Measurements from ENCODE around the gene PAX8.
A peak's percentile ranks its signal among the peaks of the same experiment; 100 is the strongest.
"Not testable (repeated sequence)": the region's sequence is repeated elsewhere in the genome, so short reads cannot be mapped to it uniquely, and the experiment has no call there.

The PAX8 gene

DNA sequence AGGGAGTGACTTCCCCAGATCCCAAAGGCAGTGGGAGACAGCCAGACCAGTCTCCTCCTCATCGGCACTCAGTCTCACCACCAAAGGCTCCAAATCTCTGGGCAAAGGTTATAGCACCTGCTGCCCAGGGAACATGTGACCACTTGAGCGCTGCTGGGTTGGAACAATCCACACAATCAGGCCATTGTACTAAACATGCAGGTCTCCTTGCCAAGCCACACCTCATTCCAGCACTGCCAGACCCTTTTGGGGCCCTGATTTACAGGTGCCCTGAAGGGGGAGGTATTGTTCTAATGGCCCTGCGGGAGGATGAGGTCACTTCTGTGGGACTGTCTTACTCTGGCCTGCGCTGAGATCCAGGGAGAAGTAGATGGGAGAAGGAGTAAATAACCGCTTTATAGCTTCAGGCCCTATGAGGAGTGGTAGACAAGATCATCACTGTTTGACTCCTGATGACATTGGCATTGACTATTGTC lies 10.0 kb upstream of the PAX8 start:
- DNase-seq, result not testable (repeated sequence)

DNA sequence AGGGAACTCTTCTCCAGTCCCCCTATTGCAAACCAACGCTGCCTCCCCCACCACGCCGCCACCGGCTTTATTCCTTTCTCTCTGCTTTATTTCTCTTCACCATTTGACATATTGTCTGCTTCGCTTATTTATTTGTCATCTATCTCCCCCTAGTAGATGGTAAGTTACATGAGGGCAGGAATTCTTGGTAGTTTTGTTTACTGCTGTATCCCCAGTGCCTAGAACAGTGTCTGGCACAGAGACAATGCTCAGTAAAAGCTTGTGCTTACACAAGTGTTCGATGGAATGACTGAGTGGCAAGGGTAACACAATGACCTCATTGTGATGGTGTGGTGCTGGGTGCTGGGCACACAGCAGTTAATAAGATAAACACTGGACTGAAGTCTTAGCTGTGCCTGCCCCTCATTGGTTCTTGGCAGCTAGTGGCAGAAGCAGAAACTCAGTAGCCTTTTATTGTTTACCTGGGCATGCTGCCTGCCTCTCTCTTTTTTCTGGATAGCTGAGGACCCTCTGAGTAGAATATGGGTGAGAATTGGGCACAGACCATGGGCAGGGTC lies 9.5 kb upstream of the PAX8 start:
- not testable (repeated sequence) for DNase-seq

DNA sequence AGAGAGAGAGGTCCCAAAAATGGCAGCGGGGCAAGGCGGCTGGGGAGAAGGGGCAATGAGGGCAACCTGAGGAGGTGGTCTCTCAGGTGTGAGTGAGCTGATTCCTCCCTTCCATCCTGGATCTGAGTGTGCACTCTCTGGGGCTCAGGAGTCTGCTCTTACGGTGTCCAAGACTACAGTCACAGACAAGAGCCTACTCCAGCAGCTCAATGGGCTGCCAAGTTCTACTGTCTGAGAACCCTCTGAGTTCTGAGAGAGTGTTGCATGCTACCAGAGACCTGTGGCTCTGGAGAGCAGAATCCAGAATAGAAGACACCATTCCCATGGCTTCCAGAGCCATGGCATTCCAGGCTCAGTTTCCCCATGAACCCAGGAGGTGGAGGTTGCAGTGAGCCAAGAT lies 7.1 kb upstream of the PAX8 start:
- no peak for DNase-seq

DNA sequence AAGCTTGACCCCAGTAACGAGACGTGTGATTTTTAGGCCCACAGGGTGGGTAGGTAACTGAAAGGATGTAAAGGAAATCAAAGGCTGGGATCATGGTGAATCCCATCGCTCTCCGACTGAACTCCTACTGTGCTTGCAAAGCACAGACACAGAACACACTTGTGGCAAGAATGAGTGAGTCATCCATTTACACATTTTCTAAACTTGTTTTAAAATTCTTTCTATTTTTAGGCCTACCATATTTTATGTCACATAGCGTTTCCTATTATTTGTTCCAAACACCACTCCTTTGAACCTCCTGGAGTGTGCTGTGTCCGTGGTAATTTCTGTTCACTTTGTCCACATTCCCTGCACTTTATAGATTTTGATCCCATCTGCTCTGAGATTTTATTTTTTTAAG lies 6.3 kb upstream of the PAX8 start:
- DNase-seq, result peak in 1 of 2 experiments; percentile 13

DNA sequence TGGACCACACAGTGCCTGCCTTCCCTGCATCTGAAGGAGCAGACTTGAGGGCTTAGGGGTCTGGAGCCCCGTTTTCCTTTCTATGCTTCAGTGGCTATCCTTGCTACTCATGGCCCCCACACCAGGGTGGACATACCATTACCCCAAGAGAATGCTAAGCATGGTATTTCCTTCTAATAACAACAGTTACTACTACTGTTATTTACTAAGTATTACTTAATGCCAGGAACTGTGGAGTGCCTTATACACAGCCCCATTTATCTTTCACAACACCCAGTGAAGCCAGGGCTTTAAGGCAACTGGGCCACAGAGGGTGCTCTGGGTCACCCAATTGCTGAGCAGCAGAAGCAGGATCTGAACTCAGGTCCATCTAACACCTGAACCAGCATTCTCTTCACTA lies 5.8 kb upstream of the PAX8 start:
- no peak for DNase-seq

DNA sequence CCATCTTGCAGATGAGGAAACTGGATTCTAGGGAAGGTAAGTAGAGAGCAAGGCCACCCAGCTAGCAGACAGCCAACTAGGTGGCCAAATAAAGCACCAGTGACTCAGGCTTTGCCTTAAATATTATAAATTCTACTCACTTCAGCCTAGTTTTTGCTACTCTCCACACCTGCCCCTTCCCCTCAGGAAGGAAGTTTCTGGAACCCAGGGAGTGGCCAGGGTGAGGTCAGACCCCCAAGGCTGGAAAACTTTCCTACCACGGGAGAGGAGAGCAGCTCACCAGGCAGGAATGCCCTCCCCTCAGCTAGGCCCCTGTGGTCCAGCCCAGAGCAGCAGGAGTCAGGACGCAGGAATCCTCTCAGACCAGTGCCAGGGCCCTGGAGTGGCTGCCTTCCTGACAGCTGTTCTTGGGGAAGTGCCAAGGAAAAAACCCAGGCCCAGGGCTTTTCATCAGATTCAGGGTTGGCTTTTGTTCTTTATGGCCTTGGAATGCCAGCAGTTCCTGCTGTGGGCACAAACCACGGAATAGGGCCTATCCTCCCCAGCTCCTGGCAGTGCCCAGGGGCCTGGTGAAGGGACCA lies 5.1 kb upstream of the PAX8 start:
- DNase-seq, result peak; percentile 90 to 91

DNA sequence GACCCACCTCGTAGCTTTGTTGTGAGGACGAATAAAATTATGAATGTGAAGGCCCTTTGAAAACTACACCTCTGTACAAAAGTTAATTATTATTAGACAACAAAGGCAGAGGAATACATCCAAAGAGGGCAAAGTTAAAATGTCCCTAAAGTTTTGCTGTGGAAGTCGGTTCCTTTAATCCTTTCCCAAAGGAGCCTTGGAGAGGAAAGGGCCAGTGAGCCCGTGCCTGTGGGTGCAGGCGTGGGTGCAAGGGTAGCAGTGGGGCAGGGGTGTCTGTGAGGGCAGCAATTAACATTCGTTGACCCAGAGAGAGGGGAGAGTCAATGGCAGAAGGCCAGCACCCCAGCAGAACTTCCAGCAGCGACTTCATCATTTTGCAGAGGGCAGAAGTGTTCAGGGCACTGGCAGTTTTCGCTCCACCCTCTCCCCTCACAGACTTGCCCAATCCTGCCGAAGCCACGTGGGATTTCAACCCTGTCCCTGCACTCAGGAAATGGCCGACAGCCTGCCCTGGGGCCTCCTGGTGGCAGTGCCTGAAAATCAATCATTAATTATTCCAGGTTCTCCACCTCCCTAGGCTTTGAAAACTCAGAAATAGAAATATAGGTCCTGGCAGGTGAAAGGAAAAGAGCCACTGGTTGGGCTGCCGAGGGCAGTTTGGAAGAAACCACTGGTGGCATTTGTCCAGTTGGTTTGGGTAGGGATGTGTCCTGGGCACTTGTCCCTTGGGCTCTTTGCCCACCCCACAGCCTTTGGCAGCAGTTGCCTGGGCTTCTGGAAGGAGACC lies 4.2 kb upstream of the PAX8 start:
- DNase-seq, result peak in 1 of 2 experiments; percentile 20

DNA sequence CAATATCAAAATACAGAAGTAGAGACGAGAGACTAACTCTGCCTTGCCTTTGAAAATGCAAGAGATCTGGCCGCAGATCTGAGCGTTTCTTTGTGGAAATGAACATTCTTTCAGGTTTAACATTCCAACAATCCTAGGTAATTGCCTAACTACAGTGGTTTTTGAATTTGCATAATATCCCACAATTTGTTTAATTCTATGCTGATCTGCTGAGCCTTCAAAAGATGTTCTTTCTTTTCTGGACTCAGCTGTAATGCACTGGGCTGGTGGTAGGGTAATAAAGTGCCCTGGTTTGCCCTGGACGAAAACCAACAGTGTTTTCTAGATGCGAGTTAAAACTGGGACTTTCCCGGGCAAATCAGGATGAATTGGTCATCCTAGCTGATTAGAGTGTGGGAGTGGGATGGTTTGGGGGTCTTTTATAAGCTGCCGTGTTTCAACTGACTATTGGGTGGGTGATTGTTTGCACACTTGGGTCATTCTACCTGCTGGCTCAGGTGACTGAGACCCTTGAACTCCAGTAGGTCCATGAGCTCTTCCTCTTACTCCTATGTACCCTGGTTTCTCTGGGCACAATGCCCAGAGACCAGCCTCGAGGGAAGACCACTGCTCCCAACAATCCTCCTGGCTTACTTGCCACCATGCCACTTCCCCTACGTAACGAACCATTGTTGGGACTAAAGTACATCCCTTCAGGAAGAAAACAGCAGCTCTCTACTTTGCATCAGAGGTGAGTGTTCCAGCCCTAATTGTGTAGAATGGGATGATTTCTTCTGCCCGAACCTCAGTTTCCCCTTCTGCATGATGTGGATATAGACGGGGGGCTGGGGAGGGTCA lies 3.4 kb upstream of the PAX8 start:
- no peak for DNase-seq

DNA sequence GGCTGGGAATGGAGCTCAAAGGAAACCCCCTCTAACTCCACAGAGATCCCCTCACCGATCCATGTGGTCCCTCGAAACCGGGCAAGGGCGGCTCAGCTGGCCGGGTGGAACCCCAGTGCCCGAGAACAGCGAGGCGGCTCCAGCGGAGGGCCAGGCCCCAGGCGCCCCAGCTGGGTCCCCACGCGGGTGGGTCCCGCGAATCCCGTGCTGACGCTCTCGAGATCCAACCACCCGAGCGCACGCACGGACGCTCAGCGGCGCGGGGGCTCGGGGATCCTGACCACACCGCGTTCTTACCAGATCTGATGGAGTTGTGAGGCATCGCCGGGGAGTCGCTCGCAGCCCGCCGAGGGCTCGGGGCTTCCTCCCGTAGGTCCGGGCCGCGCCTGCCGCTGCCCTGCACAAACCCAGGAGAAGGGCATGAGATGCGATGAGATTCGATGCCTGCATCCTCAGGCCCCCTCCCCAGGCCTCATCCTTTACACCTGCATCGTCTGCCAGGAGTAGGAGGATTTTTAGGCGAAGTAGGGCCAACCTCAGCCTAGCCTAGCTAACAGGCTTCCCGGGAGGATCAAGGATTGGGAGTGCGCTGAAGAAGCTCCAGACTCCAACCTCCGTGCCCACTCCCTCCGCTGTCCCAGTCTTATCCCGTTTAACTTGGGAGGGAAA lies 514 bp downstream of the PAX8 start:
- DNase-seq, result no peak

DNA sequence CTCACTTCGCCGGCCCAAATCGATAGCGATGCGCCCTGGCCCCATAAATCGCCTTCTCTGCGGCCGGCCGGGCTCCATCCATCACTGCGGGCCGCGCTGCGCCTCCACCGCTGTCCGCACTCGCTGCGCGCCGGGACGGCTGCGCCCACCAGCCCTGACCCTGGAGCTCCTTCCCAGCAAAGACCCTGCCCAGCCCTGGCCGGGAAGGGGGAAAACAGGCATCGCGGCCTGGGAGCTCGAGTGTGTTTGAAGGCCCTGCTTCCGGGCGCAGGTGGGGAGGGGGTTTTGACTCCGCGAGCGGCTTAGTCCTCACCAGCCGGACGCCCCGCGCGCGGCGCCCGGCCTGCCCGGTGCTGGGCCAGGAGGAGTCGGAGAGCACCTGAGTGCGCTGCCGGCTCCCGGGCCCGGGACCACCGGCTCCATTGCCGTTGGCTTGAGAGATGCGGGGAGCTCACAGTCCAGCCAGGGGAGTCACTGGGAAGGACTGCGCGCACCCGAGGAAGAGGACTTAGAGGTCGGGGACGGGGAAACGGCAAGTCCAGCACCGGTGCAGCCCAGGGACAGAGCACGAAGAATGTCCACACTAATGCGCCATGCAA lies 1.1 kb downstream of the PAX8 start:
- no peak for DNase-seq

DNA sequence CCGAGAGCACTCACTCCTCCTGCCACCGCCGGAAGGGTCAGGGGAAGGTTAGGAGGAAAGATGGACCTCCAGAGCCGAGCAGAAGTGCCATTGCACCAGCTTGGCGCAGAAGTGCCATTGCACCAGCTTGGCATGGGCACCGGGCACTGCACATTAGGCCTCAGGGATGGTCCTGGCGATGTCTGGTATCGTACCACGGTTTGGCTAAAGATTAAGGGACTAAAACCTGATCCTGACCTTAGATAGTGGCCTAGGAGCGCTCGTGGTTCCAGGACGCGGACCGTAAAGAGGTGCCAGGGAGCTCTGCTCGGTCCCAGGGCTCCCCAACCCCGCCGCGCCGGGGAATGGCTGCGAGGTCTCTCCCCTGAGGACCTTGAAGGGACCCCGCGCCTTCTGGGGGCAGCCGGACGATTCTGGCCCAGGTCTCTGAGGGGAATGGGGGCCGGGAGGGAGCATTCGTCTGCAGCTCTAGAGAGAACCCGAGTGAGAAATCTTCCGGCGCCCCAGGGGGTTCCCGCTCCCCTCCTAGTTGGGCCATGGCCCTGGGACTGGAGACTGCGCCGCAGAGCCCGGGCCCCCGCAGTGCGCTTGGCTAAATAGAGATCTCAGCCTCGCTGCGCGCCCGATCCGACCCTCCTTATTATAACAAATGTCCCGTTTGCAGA lies 1.8 kb downstream of the PAX8 start:
- DNase-seq, result no peak

DNA sequence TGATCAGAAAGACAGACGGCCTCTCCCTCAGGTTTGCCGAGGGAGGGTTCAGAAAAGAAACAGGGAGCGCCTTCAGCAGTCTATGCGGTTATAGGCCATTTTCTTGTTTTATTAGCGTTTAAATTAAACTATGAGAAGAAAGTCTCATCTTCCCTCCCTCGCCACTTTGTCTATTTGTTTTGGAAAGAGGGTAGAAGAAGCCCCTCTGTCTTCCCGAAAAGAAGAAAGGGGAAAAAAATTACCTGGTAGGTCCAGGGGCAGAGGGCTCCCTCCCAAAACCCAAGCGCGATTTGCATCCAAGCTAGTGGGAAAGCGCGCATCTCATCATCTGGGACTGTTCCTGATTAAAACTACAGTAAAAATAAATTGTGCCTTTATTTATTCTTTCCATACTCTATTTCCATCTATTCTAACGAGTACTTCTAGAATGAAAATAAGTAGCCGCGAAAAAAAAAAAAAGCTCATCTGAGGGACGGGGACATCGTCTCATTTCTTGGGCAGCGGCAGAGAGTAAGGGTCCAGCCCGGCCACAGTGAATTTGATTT lies 2.4 kb downstream of the PAX8 start:
- DNase-seq, result no peak

DNA sequence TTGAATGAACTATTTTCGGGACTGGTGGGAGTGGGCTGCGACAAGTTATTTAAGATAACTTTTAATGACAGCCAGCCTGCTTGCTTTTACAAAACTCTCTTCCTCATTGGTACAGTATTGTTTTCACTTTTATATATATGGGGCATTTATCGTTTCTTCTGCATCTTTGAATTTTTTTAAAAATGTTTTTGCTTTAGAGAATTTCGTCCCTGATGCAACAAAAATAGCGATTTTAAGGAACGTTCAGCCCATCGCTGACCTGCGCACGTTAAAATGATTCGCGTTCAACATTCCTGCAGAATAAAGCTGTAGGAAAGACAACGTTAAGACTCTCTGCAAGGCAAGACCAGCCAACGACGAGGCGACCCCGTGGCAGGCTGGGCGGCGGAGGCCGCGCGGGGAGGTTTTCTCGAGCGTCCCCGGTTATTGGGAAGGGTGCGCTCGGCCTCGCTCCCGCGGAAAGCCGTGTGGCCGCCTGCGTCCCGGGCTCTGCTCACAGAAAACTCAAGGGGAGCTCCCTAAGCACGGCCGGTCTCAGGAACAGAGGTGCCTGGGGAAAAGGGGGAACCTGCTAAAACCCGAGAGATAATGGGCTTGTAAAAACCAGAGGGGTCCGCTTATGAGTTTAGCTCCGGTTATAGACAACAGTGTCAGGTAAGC lies 3.0 kb downstream of the PAX8 start:
- no peak for DNase-seq

DNA sequence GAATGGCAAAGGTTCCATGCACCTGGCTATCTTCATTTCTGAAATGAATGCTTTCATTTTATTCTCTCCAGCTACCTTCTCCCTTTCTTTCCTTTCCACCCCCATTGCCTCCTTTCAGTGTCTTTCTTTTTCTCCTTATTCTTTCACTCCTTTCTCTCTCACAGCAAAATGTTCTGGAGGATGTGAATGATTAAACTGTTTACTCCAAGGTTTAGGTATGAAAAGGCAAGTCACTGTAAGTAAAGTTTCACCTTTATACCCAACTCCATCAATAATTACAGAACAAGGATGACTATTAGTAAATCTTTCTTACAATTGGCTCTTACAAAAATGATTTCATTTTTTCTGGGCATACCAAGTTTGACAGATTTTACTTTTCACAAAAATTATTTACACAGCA lies 4.3 kb downstream of the PAX8 start:
- DNase-seq, result no peak

DNA sequence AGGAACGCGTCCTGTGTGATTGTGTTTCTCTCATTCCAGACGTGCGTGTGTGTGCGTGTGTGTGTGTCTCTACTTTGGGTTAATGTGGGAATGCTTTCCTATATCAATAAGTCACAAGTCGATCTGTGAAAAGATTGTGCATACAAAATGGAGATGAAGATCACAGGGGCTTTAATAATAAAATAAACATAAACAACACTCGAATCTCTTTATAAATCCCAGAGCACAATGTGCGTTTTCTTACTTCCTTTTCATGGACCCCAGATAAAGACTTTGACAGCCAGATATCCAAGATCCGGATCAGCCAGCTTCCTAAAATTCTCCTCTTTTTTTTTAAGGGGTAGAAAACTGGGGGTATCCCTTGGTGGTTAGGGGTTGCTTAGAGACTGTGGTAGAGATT lies 4.7 kb downstream of the PAX8 start:
- no peak for DNase-seq

DNA sequence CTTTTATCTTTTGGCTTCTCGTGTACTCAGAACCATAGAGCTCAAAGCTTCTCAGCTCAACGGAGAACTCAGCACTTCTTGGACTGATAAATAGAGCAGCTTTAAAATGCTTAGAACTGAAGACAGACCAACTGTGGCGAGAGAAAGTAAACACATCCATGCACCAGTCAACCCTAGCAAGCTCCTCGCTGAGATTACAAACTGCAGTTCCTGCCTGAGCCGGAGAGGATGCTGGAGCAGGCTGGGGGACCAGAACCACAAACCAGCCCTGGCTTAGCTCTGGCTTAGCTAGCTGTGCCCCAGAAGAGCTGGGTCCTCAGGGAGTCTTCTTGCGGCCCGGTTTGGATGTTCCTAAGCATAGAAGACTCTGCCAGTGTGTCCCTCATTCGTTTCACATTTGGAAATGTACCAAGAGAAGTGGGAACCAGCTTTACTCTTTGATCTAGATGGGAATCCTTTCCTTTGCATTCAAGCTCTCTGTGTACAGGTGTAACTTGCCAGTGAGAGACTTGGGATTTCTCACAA lies 5.6 kb downstream of the PAX8 start:
- DNase-seq, result no peak

DNA sequence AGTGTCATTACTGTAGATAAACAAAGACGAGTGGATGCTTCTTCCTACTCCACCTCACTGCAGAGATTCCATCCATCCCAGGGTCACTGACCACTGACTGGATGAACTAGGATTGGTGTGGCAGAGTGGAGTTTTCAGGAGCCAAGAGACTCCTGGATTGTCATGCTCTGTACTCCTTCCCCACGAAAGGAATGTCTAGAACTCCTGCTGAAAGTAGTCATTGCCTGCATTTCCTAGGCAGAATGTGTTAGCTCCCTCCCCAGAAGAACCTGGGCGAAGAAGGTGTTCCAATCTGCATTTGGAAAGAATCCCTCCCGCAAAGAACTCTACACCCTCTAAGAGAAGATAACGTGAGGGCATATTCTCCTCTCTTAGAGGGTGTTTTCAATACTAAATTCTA lies 6.2 kb downstream of the PAX8 start:
- DNase-seq, result no peak

DNA sequence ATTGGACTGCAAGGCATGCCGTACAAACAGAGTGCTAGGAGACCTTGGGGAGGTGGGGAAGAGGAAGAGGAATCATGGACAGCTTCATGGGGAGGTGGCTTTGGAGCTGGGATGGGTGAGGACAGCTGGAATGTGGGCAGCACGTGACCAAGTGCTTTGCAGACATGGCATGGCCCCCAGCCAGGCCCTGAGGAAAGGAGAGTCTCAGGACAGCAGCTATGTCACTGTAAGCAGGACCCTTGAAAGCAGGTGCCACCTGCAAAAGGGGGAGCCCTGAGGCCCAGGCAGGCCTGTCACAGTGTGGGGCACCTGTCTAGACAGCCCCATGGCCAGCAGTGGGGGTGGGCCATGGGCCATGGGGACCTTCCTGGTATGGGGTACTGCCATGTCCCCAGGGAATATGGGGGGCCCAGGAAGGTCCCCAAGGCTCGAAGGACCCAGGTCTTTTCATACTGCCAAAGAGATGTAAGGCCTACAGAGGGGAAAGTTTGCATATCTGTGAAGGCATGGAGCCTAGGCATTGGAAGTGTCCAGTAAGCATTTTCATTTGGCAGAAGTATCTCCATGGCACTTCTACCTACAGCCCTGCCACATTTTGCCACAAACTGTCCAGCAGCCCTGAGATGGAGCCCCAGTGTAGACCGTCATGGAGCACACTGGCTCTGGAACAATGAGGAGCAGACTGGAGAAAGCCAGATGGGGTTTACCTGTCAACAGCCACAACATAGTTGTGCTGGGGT lies 9.9 kb downstream of the PAX8 start:
- DNase-seq, result no peak

DNA sequence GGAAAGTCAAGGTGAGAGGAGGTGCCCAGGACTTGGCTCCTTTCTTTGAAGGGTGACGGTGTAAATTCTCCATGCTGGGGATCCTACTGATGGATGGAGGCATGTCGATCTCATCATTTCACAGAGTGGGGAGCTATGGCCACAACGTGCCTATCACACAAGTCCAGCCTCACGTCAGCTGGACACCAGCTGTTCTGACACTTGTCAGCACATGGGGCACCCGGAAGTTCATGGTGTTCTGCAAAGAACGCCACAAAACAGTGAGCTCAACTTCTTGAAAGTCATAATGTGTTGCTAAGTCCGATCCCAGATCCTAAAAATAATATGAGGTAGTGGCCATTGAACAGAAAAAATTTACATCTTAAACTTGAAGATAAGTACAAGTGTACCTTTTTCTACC lies 12.3 kb downstream of the PAX8 start:
- DNase-seq, result no peak
